Right lobe of liver (tissue), 4 donors: ENCODE measurements around the gene CNNM1.
A peak's percentile ranks its signal among the peaks of the same experiment; 100 is the strongest.

Source experiments
- POLR2A ChIP-seq: fragments of 450-650 bp; IDR thresholded peaks from one replicate; pipeline ENCODE4 v1.6.1; 2017; ENCODE audit warnings: antibody characterized with exemption, mild to moderate bottlenecking
- TF ChIP-seq, protein P1 (sequence below), 4 donors: fragments of 200-600 bp in 3 of 4; fragments of 450-650 bp in 1 of 4; IDR thresholded peaks; one replicate each; pipeline versions ENCODE4 v1.5.1 to v1.8.0; 2016 to 2022; ENCODE audit warnings: antibody characterized with exemption in 4 of 4, mild to moderate bottlenecking in 2 of 4
- donor health status: DM: no; HTN: no; CAD: no.
- donor health status: DM: no; HTN: no; CAD: no.
- donor health status: DM: no; HTN: yes; CAD: no.

DNA sequence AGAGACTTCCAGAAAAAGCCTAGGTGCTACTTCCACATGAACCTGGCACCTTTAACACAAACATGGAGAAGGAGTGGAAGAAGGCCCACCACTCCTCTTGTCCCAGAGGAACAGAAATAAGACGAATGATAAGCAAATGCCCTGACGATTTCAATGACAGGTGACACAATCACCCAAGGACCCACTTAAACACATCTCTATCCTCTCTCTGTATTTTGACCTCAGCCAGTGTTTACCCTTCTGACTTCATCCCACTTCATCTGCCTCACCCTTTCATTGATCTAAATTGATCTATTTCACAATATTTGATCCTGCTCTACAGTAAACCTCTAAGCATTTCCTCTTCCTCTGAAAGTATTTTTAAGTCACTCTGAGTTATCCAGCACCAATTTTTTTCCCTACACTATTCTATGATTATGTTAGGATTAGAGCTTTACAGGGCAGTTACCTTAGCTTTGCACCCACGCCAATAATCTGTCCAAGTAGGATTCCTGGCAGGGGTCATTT is 92.1 kb downstream of the CNNM1 start:
- TF ChIP-seq POLR2A = peak; percentile 28
- TF ChIP-seq, protein P1, sequence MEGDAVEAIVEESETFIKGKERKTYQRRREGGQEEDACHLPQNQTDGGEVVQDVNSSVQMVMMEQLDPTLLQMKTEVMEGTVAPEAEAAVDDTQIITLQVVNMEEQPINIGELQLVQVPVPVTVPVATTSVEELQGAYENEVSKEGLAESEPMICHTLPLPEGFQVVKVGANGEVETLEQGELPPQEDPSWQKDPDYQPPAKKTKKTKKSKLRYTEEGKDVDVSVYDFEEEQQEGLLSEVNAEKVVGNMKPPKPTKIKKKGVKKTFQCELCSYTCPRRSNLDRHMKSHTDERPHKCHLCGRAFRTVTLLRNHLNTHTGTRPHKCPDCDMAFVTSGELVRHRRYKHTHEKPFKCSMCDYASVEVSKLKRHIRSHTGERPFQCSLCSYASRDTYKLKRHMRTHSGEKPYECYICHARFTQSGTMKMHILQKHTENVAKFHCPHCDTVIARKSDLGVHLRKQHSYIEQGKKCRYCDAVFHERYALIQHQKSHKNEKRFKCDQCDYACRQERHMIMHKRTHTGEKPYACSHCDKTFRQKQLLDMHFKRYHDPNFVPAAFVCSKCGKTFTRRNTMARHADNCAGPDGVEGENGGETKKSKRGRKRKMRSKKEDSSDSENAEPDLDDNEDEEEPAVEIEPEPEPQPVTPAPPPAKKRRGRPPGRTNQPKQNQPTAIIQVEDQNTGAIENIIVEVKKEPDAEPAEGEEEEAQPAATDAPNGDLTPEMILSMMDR (IDR thresholded peaks at IDR 0.05) = no peak
